ENCODE results near the gene LMAN2L.

LMAN2L gene

DNA sequence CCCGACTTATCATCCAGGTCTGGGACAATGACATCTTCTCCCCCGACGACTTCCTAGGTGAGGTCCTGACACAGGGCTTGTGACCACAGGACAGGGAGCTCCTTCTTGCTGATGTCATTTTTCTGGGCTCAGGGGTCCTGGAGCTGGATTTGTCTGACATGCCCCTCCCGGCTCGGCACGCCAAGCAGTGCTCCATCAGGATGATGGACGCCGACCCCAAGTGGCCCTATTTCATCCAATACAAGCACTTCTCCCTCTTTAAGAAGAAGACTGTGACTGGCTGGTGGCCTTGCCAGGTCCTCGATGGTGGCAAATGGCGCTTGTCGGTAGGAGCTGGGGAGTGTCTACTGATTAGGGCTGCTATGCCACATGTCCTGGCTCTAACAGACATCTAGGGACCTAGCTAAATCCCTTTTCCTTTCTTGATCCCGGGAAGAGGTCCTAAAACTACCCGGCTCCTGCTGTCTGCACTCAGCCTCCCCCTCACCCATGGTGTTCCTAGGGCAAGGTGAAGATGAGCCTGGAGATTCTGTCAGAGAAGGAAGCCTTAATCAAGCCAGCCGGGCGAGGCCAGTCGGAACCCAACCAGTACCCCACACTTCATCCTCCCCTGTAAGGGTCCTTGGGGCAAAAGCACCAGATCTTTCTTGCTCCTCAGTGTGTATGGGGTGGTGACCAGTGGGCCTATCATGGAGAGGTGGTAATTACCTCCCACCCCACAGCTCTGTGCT lies 36.7 kb downstream of the LMAN2L start:
- DNase-seq, result no peak

DNA sequence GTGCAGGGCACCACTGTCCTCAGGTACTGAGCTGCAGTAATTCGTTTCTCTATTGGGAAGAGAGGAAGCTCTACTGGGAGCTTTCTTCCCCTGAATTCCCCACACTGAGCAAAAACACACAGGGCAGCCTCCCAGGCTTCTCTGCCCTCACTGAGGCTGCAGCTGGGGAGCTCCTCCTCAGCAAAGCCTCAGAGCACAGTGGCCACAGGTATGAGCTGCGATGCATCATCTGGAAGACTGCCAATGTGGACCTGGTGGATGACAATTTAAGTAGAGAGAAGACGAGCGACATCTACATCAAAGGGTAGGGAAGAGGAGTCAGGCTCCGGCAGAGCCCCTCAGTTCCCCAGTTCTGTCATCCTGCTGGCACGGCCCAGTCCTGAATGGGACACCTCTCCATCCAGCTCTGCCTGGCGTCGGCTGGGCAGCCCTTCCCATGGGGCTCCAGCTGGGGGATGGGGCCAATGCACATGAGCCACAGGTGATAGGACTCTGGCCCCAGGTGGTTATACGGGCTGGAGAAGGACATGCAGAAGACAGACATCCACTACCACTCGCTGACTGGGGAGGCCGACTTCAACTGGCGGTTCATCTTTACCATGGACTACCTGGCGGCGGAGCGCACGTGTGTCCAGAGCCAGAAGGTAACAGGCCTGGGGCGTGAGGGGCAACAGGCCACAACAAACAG lies 37.6 kb downstream of the LMAN2L start:
- no peak for DNase-seq

DNA sequence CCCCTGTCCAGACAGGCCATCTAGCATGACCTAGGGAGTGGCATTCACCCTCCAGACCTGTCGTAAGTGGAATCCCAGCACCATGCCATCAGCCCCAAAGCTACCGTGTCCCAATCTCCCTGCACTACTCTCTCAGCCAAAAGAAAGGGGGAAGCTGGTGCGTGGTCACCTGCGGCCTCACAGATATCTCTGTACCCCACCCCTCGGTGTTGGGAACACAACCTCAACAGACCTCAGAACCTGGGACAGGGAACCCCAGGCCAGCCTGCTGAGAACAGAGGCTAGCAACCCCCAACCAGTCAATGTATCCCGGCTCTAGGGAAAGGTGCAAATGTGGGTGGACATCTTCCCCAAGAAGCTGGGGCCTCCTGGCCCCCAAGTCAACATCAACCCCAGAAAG lies 38.2 kb downstream of the LMAN2L start:
- no peak for DNase-seq

DNA sequence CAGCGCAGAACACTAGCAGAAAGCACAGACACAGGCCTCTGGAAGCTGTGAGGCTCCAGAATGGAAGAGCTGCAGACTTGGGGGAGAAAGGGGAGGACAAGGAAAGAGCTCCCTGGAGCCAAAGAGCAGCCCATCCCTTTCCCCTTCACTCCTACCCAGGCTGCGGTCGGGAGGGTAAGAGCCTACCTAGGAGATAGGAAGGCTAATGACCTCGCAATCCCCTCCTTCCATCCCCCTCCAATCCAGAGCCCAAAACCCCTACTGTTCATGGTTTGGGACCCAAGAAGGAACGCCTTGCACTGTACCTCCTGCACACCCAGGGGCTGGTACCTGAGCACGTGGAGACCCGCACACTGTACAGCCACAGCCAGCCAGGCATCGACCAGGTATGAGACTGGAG lies 39.8 kb downstream of the LMAN2L start:
- no peak for DNase-seq

DNA sequence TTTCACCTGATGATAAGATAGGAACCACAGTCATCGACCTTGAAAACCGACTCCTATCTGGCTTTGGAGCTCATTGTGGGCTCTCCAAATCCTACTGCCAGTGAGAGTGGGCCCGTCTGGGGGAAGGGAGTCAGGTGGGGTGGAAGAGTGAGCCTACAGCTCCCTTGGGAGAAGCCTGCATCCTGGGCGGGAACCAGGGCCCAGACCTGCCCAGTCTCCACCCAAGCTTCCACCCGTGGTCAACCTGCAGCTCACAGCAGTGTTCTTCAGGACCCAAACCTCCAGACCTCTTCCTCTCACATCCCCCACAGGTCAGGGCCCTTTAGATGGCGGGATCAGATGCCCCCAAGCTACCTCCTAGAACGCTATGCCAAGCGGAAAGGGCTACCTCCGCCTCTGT lies 40.2 kb downstream of the LMAN2L start:
- no peak for DNase-seq

DNA sequence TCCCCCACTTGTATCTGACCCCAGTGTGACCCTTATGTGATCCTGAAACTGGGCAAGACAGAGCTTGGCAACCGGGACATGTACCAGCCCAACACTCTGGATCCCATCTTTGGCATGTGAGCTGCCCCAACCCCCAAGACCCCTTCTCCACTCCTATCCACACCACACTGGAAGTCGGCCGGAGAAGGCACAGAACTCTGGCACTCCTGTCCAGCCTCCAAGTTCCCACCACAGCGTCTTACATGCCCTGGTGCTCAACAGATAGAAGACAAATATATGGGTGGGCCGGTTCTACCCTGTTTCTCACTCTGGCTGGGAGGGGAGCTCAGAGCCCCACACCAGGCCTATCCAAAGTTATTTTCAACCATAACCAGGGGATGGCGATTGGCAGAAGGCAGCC lies 40.8 kb downstream of the LMAN2L start:
- no peak for DNase-seq

DNA sequence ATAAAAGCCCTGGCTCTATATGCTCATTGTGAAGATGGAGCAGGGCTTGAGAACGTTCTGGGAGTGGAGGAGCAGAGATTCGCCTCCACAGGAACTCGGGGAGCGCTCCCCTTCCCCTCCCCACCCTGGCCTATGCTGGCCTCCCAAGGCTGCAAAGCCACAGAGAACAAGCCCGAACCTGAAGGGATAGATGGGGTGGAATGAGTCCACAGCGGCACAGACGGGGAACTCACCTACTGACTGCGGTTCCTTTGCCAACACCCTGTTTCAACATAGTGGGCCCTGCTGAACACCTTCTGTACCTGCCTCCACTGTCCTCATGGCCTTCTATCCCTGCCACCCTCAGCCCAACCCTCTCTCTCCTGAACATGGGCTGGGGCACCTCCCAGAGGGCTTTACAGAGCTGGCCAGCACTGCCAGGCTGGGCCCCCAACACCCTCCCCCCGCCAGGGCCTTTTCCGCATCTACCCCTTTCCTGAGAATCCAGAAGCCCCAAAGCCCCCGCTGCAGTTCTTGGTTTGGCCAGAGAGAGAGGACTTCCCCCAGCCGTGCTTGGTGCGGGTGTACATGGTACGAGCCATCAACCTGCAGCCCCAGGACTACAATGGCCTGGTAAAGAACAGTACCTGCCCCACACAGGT lies 41.5 kb downstream of the LMAN2L start:
- DNase-seq, result no peak

DNA sequence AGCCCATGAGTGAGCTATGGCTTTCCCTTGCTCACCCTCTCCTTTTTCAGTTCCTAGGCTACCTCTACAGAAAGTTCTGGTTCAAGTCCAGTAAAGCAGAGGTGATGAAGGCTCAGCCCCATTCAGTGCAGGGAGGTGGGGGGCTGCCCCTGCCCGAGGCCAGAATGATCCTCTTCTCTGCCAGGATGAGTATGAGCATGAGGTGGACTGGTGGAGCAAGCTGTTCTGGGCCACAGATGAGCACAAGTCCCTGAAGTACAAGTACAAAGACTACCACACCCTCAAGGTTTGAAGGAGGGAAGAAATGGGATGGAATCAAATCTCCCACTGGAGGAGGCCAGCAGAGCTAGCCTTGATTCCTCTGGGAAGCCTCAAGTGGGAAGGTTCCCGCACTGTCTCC lies 42.4 kb downstream of the LMAN2L start:
- no peak for DNase-seq

DNA sequence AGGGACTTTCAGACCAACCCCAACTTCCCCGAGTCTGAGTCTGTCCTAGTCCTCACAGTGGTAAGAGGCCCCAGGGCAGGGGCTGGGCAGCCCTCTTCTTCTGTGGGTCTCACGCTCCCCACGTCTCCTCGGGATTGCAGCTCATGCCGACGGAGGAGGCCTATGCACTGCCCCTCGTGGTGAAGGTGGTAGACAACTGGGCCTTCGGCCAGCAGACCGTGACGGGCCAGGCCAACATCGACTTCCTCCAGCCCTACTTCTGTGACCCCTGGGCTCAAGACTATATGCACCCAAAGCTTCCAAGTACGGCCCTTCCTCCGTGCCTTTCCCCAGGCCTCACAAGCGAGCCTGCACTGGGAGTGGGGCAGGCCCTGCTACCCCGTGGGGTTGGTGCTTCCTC lies 44.3 kb downstream of the LMAN2L start:
- no peak for DNase-seq

DNA sequence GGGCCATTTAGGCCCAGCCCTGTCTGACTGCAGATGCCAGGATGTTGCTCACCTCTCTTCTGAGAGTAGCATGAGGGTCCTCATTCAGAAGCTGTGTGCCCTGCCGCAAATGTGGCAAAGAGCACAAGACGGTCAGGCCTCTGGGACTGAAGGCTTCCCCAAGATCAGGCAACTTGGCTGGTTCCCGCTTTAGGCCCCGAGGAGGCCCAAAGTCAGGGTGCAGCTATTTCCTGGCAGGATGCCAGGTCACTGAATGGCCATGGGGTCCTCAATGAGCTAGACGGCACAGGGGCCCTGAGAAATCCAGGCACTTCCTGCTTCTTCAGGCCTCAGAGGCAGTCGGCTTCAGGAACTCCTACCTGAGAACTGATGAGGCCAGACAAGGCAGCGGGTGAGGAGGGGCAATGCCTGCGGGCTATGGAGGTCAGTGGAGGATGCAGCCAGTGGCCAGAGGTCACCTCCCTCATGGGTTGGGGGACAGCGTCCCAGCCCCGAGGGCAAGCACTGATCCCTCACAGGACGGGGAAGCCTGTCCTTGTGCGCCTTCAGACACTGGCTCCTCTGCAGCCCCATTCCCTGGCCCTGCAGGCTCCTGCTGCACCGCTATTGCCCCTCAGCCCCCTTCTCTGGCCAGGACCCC lies 44.9 kb downstream of the LMAN2L start:
- DNase-seq, result no peak

DNA sequence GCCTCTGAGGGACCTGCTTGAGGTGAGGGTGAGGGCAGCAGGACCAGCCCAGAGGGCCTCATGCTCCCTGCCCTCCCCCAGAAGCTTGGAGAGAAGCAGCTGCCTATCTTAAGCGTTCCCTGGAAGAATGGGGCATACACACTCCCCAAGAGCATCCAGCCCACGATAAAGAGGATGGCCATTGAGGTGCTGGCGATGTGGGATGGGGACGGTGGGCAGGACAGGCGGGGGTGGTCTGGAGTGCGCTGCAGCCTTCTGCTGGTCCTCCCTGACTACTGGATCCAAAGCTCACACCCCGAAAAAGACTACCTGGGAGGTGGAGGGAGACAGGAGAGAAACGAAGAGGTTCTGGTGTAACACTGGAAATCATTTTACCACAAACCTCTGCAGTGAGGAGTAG lies 45.6 kb downstream of the LMAN2L start:
- DNase-seq, result no peak

DNA sequence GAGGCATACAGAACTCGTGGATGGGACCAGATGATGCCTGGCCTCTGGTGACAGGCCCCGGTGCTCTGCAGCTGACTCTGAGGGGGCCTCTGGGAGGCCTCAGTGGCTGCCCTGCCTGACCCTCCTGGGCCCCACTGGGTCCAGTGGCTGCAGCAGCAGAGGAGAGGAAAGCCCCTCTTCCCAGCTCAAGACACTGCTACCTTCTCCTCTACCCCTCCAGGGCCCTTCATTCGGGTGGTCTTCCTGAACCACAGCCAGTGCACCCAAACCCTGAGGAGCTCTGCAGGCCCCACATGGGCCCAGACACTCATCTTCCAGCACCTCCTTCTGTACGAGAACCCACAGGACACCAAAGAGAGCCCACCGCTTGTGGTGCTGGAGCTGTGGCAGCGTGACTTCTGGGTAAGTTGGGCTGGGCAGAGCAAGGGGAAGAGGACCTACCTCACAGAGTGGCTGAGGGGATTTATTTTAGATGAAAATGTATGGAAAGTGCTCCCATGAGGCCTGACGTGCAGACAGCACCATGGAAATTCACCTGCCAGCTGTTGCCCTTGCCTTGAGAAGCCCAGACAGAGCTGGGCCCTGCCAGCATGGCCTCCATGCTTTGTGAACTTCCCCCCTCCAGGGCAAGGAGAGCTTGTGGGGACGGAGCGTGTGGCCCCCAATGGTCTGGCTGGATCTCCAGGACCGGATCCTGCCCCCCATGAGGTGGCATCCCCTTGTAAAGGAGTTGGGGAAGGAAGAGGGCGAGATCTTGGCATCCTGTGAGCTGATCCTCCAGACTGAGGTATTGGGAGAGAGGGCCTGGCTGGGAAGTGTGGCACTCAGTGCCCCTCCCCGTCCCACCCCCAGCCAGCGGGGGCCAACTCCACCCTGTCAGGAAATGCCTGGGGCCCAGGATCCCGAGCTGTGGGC lies 46.3 kb downstream of the LMAN2L start:
- no peak for DNase-seq

DNA sequence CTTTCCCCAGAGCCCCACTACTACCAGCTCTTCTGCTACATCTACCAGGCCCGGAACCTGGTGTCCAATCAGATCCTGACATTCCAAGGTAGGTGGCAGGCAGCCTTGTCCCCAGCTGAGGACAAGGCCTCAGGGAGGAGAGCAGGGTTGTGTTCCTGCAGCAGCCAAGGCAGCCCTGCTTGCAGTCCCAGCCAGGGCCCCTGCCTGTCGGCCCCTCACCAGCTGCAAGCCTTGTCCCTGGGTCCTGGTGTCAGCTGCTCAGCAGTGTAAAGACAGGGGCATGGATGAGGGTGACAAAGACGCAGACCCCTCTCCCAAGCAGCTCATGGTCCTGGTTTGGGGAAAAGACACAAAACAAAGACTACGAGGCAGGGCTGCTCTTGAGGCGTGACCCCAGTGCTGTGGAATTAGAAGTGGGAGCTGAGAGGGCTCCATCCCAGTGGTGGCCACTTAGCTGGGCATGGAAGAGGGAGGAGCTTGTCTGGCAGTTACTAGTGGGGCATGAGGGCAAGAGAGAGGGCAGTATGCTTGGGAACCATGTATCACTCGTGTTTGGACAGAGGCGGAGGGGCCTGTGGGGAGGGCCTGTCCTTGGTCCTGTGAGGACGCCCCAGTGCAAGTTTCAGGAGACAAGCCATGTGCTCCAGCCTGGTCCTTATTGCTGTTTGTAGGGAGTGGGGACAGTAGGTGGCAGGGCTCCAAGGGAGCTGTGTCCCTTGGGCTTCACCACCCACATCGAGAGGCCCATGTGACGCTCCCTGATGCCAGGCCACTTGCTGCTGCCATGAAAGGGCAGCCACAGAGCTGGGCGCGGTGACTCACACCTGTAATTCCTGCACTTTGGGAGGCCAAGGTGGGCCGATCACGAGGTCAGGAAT lies 47.5 kb downstream of the LMAN2L start:
- no peak for DNase-seq

DNA sequence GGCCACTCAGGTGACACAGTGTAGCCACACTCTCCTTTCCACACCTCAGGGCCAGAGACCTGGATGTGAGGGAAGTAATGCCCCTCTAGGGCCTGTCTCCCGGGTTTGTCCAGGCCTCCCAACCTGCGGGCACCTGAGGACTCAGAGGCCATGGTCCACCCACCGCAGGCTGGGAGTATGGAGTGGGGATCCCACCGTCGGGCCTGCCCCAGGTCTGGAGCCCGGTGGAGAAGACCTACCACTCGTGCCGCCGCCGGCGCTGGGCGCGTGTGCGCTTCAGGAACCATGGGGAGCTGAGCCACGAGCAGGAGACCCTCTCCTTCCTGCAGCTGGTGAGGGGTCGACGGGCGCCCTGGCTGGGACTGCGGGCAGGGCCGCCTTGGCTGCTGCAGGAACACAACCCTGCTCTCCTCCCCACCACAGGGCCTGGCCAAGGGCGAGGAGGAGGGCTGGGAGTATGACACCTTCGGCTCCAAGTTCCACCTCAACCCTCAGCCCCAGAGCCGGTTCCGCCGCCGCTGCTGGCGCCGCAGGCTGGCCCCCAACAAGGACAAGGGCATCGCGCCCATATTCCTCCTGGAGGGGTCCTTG lies 48.7 kb downstream of the LMAN2L start:
- DNase-seq, result no peak

DNA sequence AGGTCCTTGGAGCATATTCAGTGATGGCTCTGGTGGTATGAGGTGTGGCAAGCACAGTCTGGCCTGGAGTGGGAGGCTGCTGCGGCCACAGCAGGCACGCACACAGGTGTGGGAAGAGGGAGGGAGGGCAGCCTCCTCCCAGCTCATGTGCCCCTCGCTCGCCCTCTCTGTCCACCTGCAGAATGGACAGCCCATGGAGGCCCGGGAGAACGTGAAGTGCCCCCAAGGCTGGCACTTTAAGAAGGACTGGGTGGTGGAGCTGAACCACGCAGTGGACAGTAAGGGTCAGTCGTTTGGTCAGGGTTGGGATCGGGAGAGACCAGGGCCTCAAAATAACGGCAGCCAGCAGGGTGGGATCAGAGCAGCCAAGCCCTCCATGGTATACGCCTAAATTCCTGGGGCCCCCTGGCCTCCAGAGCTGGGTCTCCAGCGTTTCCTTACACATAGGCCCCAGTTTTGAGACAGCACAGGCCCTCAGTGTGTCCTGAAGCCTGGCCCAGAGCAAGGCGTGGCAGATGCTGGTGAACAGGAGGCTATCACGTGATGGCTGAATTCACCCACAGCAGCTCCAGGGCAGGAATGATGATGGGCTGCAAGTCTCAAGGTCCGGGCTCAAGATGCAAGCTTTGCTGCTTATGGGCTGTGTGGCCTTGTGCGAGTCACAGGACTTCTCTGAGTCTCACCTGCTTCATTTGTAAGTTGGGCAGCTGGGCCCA lies 49.4 kb downstream of the LMAN2L start:
- DNase-seq, result no peak

DNA sequence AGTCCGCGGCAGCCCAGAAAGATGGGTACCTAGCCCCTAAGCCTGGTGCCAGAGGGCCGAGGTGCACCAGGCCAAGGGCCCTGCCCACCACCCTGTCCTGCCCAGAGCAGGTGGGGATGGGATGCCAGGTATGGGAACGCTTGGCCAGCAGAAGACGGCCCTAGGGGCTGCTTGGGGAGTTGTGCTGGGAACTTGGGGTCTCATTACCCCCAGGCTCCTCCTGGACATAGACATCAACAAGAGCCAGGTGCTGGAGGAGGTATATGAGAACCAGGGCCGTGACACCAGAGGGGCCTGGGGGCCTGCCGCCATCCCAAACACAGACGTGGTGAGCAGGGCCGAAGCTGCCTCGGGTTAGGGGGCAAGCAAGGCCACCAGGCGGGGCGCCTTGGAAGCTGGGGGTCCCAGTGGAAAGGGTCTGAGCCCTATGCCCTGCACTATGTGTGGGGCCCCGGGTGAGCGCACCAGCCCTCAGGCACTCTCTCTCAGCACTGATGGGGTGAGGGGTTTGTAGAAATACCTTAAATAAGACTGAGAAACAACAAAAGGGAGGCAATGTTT lies 50.4 kb downstream of the LMAN2L start:
- DNase-seq, result no peak

DNA sequence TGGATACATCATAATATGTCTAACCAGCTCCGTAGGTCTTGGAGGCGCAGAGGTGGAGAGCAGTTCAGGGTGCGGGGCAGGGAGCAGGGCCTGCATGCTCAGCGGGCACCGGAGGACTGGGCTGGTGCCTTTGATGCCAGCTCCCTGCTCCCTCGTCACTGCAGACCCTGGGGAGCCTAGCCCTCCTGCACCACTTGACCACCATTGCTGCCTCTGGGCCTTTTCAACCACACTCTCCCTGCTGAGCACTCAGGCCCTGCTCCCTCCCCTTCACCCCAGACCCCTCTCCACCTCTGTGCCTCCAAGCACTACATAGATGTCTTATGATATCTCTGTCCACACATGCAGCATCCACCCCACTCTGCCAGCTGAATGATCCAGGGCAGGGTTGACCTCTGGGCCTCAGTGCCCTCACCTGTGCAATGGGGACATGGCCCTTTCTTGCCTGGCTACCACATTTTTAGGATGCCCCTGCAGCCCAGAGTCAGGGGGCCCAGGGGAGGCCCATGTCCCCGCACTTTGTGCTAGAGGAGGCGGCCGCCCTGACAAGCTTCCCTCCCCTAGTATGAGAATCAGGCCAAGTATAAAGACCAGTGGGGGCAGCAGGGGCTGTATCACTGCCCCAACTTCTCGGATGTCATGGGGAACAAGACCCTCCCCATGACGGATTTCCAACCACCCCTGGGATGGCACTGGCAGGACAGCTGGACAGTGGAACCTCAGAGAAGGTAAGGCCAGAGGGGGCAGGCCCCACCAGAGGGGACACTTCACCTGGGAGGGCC lies 51.0 kb downstream of the LMAN2L start:
- no peak for DNase-seq

DNA sequence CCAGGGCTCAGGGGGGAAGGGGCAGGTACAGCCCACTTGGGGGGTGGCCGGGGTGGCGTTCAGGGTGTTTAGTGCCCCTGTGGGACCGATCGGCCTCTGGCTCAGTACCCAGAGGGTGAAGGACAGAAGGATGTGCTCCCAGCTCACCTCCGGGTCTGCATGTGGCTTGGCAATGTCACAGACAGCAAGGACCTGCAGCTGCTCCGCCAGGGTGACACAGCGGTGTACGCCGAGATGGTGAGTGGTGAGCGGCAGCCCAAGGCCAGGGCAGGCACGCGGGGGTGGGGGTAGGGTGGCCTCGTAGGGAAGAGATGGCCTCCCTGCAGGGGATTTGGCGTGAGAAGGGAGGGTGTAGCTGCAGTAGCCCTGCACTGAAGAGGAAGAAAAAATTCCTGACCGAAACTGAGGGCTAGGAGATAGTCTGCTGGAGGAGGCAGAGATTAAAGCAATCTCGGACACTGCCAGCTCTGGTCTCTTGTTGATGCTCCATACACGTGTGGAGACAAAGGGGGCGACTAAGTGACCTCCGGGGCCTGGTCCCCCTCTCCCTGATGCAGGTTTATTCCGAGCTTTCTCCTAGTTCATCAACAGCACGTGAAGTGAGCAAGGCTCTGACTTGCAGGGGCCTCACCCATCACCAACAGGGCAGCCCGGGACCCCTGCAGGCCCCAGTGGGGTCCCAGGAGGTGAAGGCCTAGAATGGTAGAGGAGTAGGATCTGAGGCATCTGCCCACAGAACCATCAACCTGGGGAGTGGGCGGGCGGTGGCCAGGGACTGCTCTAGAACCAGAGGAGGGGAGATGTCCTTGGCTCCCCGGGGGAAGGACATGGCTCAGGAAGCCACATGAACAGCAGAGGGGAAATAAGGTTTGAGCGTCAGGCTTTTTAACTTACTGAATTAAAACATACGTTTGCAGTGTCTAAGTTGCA lies 51.9 kb downstream of the LMAN2L start:
- no peak for DNase-seq

All from stimulated activated naive CD4-positive, alpha-beta T cell treated with Interleukin-2 at 50 U/mL for 16 hours (primary cell).